Mucosa of descending colon (tissue), 3 donors: ENCODE measurements around the gene RIMS3. TPM values are rescaled to one million over a fixed set of nuclear protein-coding genes. Genes with fewer than 3 reads are reported as not detected.

Experiments
- ATAC-seq: fragments of 200-7000 bp; cut with Tn5 transposase; one replicate; pipeline ENCODE4 v1.9.1; 2020; ENCODE audit warnings: mild to moderate bottlenecking, moderate library complexity
- DNase-seq, 3 donors: peaks; one replicate each; pipeline ENCODE4 v3.0.0-alpha.2; 2020
- H3K36me3 ChIP-seq: fragments of 200-600 bp; one replicate; pipeline ENCODE4 v1.8.0; 2021; ENCODE audit warnings: low read depth, mild to moderate bottlenecking
- H3K4me1 ChIP-seq: fragments of 200-600 bp; one replicate; pipeline ENCODE4 v1.8.0; 2021; ENCODE audit warnings: low read depth, mild to moderate bottlenecking
- H3K4me3 ChIP-seq: fragments of 200-600 bp; one replicate; pipeline ENCODE4 v1.8.0; 2021; ENCODE audit warnings: mild to moderate bottlenecking
- H3K9me3 ChIP-seq: fragments of 200-600 bp; one replicate; pipeline ENCODE4 v1.8.0; 2021; ENCODE audit warnings: mild to moderate bottlenecking
- intact Hi-C, 2 donors: fragments of 100-400 bp; cut with DNase I in 1 of 2; cut with micrococcal nuclease in 1 of 2; formaldehyde crosslinking; loops; one replicate each; pipeline versions ENCODE4 v1.11.0 to v1.11.1; 2022; cut with DNase I, micrococcal nuclease
- total RNA-seq, 3 donors: library from RNA; stranded (reverse); fragmentation: NEBNext Ultra II Directional in 2 of 3; extraction: Animal tissue kit (Norgen Biotek cat#: 25700) in 2 of 3; gene quantifications; one replicate each; pipeline versions ENCODE4 v1.2.1 to v1.2.4, GENCODE V29; 2021 to 2023
- TF ChIP-seq, protein P1 (sequence below): fragments of 200-600 bp; IDR thresholded peaks from one replicate; pipeline ENCODE4 v1.8.0; 2022; ENCODE audit warnings: antibody characterized with exemption, mild to moderate bottlenecking
- donor health status: DM: no; HTN: no; CAD: no; lungs with moderate emphysema.
- donor health status: DM: no; HTN: no; CAD: no.
- donor health status: DM: no; HTN: yes; CAD: no.

RIMS3 gene
- total RNA-seq, 3 donors from 2014 or later, result 6.9 to 23.3 (median 11.9) TPM

DNA sequence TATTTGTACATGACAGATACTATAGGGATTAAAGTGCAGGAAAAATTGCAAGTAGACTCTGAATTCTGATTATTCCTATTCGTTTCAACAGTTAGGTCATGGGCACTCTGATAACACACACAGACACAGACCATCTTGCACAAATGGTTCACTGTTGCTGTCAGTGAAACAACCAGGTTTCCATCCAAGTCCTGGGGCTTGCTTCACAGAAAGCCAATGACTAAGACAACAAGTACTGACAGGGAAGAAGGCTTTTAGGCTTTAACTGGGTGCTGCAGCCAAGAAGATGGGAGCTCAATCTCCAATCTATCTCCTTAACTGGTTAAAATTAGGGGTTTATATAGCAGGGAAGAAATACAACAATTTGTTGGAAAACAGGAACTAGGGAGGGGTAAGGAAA, 57.6 kb downstream of the RIMS3 start:
- Histone ChIP-seq H3K4me1 (no peaks in the 10 kb centered on the region), H3K36me3 (no peaks in the 10 kb centered on the region), H3K4me3 (no peak overlapping the region), H3K9me3 (no peaks in the 10 kb centered on the region)
- DNase-seq, result no peak
- intact Hi-C loops, result loop anchor here in 1 of 2 donors (10.0 kb wide), 1 partner anchor 237 kb away; no protein-coding TSS in a partner anchor
- TF ChIP-seq, protein P1, sequence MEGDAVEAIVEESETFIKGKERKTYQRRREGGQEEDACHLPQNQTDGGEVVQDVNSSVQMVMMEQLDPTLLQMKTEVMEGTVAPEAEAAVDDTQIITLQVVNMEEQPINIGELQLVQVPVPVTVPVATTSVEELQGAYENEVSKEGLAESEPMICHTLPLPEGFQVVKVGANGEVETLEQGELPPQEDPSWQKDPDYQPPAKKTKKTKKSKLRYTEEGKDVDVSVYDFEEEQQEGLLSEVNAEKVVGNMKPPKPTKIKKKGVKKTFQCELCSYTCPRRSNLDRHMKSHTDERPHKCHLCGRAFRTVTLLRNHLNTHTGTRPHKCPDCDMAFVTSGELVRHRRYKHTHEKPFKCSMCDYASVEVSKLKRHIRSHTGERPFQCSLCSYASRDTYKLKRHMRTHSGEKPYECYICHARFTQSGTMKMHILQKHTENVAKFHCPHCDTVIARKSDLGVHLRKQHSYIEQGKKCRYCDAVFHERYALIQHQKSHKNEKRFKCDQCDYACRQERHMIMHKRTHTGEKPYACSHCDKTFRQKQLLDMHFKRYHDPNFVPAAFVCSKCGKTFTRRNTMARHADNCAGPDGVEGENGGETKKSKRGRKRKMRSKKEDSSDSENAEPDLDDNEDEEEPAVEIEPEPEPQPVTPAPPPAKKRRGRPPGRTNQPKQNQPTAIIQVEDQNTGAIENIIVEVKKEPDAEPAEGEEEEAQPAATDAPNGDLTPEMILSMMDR, result no peak
- ATAC-seq, result no peak

DNA sequence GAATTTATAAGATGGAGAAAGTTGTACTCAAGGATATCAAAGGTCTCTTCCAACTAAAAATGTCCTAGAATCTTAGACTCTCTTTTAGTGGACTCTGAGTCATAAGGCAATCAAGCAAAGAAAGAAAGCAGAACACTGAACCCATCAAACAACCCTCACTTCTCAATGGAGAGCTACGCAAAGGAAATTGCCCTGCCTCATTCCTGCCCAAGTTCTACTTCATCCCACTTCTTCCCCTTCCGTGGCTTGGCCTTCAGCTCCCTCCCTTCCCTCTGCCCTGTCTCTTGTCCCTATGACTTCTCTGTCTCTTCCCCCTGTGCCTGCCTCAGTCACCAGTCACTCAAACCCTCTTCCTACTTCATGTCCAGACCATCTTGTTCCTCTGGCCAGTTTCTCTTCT, 58.5 kb downstream of the RIMS3 start:
- Histone ChIP-seq H3K36me3 (no peaks in the 10 kb centered on the region), H3K4me3 (no peak overlapping the region), H3K4me1 (no peaks in the 10 kb centered on the region), H3K9me3 (no peaks in the 10 kb centered on the region)
- intact Hi-C loops, result loop anchor here in 1 of 2 donors (10.0 kb wide), 1 partner anchor 238 kb away; no protein-coding TSS in a partner anchor
- DNase-seq (no peak), ATAC-seq (peak; percentile 57)
- TF ChIP-seq, protein P1, result no peak

DNA sequence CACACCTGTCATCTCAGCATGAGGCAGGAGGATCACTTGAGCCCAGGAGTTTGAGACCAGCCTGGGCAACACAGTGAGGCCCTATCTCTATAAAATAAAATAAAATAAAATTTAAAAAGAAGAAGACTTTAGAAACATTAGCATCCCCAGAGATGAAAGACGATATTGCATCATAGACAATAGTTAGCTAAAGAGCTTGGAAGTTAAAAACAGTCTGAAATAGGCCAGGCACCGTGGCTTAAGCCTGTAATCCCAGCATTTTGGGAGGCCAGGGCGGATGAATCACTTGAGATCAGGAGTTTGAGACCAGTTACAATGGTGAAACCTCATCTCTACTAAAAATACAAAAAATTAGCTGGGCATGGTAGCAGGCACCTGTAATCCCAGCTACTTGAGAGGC, 59.3 kb downstream of the RIMS3 start:
- TF ChIP-seq, protein P1, result no peak
- DNase-seq (no peak), ATAC-seq (no peak)
- intact Hi-C loops, result loop anchor here in 1 of 2 donors (10.0 kb wide), 1 partner anchor 239 kb away; no protein-coding TSS in a partner anchor
- Histone ChIP-seq H3K4me1 (no peaks in the 10 kb centered on the region), H3K4me3 (no peak overlapping the region), H3K9me3 (no peaks in the 10 kb centered on the region), H3K36me3 (no peaks in the 10 kb centered on the region)

DNA sequence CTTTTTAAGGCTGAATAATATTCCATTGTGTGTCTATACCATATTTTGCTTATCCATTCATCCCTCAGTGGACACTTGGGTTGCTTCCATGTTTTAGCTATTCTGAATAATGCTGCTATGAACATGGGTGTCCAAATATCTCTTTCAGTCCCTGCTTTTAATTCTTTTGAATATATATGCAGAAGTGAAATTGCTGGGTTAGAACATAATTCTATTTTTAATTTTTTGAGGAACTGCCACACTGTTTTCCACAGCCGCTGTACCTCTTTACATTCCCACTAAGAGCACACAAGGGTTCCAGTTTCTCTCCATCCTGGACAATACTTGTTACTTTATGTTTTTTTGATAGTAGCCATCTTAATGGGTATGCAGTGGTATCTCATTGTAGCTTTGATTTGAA, 65.6 kb downstream of the RIMS3 start:
- intact Hi-C loops, result loop anchor here in 1 of 2 donors (10.0 kb wide), 1 partner anchor 245 kb away; no protein-coding TSS in a partner anchor
- Histone ChIP-seq H3K4me3 (no peak overlapping the region), H3K36me3 (no peaks in the 10 kb centered on the region), H3K4me1 (no peaks in the 10 kb centered on the region), H3K9me3 (no peaks in the 10 kb centered on the region)
- DNase-seq (no peak), ATAC-seq (no peak)
- TF ChIP-seq, protein P1, result no peak

DNA sequence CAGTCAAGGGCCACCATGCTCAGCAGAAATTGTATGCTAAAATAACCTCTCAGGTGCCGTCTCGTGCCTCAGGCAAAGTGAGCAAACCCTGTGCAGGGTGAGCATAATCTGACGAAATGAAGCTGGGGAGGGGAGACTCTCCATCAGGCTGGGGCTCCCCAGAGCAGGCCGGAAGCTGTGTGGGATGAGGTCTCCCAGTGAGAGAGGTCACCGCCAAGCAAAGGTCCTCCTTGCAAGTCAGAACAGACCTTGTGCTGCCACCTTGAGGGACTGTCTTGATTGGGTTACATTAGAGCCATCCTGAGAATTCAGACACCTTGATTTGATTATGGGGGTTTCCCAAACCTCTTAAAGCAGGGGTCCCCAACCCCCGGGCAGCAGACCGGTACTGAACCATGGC, 69.9 kb downstream of the RIMS3 start:
- no peak overlapping the region for H3K4me3 ChIP-seq
- H3K36me3 ChIP-seq, result no peaks in the 10 kb centered on the region
- ATAC-seq (no peak), DNase-seq (no peak)
- intact Hi-C loops, result no loop called here
- H3K9me3 ChIP-seq, result no peaks in the 10 kb centered on the region
- TF ChIP-seq, protein P1, result no peak
- H3K4me1 ChIP-seq, result no peaks in the 10 kb centered on the region

DNA sequence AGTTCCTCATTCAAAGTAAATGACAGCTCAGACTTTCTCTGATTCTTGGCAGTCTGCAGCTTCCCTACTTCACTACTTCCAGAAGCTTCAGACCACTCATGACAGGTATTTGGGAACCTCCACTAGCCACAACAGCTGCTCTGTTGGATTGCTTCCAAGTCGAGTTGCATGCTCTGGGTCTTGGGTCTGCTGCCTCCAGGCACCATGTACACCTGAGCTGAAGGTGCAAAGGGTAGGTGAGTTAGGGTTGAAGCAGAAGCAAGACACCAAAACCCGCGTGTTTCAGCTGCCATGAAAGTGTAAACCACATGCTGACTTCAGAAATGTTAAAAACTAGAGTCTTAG, 71.3 kb downstream of the RIMS3 start:
- no peaks in the 10 kb centered on the region for H3K4me1 ChIP-seq
- intact Hi-C loops, result no loop called here
- H3K9me3 ChIP-seq, result no peaks in the 10 kb centered on the region
- ATAC-seq (no peak), DNase-seq (no peak)
- TF ChIP-seq, protein P1, result no peak
- no peak overlapping the region for H3K4me3 ChIP-seq
- no peaks in the 10 kb centered on the region for H3K36me3 ChIP-seq
